HL-60 (cell line): ENCODE data around the gene RANBP3L.

ENCODE experiments used
- CTCF ChIP-seq: IDR thresholded peaks from one replicate; pipeline ENCODE4 v1.5.1; 2011; ENCODE audit warnings: low read length, control low read depth, inconsistent platforms; ENCODE audit not compliant: insufficient read depth
- POLR2AphosphoS5 ChIP-seq: IDR thresholded peaks from 2 replicates; pipeline ENCODE4 v1.6.1; 2012; ENCODE audit warnings: low read depth
- REST ChIP-seq: IDR thresholded peaks from 2 replicates; pipeline ENCODE4 v1.6.1; 2012; ENCODE audit warnings: low read depth; ENCODE audit not compliant: insufficient replicate concordance
- SPI1 ChIP-seq: IDR thresholded peaks from 2 replicates; pipeline ENCODE4 v1.6.1; 2012; ENCODE audit warnings: low read depth, mild to moderate bottlenecking, borderline replicate concordance

- no peak for TF ChIP-seq CTCF
- TF ChIP-seq REST: no peak
- TF ChIP-seq SPI1: no peak
- no peak for TF ChIP-seq POLR2AphosphoS5
These were observed 85.8 kb downstream of the RANBP3L start for GRCh38 chr5:36215910-36216309.
